Measurements from ENCODE around the gene TMEM235. TPM values are rescaled to one million over a fixed set of nuclear protein-coding genes. Genes with fewer than 3 reads are reported as not detected.

The TMEM235 gene
- not detected for total RNA-seq
- long read RNA-seq, result 0 reads

DNA sequence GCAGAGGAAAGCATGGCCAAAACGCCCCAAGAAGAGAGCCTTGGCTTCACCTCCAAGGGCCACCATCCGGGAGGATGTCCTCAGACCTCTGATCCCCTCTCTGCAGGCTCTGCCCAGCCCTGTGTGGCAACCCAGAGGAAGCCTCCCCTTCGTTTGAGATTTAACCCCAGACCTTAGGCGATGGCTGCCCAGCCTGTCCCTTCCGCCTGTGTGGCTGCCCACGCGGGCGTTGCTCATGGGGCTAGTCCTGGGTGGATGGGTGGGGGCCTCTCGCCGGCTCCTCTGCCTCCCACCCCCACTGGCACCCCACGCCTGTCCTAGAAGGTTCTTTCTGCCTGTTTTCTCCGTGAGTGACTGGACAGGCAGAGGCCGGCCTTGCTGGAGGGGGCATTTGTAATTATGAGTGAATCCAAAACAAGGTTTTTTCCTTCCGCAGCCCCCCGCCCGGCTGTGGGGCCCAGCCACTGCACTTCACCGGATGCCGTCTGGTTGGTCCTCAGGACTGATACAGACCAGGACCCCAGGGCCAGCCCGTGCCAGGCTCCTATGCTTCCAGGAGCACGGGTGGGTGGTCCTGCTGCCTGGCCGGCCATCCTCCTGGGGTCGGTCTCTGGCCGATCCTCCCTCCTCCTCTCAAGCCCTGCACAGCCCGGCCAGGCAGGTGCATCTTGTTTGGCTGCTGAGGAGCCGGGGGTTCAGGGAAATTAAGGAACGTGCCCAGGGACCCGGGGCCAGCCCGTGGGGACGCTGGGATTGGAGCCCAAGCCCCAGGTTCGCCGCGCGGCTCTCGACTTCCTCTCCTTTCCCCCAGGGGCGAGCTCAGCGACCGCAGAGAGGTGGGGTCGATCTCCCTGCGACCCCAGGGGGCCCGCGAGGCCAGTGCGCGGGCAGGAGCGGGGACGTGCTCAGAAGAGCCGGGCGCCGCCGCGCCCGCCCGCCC lies at the start of gene TMEM235:
Gene TMEM235, plus strand, starts transcription at position 636 of the 940 bp plus-strand sequence. CDS start 393 bp downstream, outside the sequence.
- ATAC-seq, result no peak
- DNase-seq, result no peak
- intact Hi-C loops (cut with DNase I, micrococcal nuclease), result no loop called here

DNA sequence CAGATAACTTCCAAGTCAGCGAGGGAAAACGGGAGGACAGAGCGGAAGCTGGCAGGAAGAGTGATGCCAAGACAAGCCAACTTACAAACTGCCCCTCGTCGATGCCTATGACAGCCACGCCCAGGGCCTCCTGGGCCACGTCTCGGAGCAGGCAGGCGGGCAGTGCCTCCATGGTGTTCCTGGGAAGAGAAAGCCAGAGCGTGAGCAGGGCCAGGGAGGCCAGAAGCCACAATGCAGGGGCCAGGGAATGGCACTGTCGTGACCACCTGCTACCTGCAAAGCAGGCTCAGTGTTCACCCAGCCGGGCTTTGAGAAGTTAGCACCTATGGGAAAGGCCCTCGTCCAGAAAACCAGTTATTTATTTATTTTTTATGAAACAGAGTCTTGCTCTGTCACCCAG lies 48.9 kb upstream of the TMEM235 start:
- ATAC-seq (no peak), DNase-seq (no peak)
- intact Hi-C loops (cut with DNase I, micrococcal nuclease), result no loop called here

DNA sequence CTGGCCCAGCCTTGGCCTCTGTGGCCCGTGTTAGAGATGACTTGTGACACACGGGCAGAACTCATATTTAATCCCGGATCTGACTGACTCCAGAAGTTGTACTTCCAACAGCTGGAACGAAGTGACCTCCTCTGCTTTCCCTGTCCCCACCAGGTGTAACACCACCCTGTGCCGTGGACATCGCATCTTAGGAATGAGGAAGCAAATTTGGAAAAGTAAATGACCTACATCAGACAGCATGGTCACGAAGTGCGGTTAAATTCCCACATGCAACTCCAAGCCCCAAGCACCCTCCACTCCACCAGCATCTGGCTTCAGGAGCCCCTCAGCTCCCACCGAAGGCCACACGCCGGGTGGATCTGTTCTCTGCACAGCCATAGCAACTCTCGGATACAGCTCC lies 47.5 kb upstream of the TMEM235 start:
- ATAC-seq (no peak), DNase-seq (no peak)
- intact Hi-C loops (cut with DNase I, micrococcal nuclease), result no loop called here

DNA sequence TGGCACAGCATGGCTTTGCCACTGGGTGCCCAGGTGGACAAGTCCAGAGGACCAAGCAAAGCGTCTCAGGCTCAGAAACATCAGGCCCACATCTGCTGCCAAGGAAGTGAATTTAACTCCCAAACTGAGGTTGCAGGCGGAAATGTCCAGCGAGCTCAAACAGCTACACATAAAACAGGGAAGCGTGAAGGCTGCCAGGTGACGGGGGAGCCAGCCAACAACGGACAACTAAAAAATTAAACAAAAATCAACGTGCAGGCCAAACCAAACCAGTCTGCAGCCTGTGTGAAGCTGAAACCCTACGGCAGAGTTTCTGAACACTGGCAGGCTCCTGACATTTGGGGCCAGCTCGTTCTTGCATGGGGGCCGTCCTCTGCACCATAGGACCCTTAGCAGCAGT lies 47.1 kb upstream of the TMEM235 start:
- intact Hi-C loops (cut with DNase I, micrococcal nuclease), result no loop called here
- ATAC-seq, result no peak
- no peak for DNase-seq

DNA sequence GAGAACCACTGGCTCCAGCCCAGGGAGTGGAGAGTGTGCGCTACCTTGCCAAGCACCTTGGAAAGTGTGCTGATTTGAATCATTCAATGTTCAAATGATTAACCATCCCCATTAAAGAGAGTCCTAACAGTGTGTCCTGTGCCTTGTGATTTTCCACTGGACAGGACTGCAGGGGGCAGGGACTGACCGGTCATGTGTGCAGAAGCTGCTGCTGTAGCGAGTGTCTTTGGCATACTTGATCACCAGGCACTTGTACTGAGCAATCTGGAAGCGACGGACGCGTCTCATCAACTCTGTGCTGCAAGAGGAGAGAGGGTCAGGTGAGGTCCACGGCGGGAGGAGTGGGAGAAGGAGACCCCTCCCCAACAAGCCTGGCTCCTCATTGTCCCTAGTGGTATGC lies 46.6 kb upstream of the TMEM235 start:
- ATAC-seq (no peak), DNase-seq (no peak)
- intact Hi-C loops (cut with DNase I, micrococcal nuclease), result no loop called here

DNA sequence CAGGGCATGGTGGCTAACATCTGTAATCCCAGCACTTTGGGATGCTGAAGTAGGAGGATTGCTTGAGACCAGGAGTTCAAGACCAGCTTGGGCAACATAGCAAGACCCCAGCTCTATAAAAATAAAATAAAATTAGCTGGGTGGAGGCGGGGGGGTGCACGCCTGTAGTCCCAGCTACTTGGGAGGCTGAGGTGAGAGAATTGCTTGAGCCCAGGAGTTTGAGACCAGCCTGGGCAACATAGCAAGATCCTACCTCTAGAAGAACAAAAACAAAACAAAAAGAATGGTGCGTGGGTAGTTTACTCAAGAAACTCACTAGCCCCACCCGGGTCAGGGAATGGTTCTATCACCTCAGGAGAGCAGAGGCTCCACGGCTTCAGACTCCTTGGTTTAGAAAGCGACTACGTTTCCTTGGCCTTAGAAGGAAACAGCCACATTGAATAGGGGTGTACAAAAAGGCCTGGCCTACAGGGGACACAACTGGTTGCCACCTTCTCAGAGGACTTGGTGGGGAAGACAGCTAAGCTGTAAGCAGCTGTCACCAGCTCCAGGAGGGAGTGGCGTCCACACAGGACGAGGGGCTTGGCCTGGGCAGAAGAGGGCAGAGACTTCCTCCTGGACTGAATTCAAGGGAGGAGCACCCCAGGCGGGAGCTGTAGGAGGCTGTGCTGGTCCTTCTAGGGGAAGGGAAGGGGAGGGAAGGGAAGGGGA lies 45.3 kb upstream of the TMEM235 start:
- intact Hi-C loops (cut with DNase I, micrococcal nuclease), result no loop called here
- peak; percentile 69 for ATAC-seq
- peak; percentile 73 to 87 for DNase-seq

DNA sequence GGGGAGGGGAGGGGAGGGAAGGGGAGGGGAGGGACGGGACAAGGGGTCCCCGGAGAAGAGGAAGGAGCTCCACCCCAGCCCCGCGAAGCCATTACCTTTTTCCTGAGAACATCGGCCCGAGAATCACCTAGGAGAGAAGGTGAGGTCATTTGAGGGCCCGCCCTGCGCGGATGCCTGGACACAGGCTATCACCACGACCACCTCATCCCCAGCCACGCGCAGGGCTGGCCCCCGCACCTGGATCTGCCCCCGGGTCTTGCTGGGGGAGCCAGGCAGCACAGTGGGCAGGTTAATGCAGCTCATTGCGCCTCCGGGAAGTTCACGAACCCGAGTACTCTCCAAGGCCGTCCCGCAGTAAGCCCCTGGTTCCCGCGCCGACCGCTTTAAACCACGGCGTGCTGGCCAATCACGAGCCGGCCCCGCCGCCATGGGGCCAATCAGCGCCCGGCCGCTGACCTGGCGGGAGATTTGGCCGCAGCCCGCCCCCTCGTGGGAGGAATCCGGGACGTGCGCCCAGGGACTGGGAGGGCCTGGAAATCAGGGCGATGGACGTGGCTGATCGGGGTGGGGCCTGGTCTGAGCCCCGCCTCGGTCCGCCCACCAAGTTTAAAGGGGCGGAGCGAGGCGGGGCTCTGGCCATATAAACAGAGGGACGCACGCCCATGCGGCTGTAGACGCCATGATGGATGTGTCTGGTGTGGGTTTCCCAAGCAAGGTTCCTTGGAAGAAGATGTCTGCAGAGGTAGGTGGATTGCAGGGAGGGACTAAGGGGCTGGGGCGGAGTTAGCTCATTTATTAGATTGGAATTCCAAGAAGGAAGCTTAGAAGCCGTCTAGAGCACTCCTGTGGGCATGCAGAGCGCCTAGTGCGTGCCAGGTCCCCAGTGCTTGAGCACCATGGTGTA lies 44.5 kb upstream of the TMEM235 start, which contains the start of the genes AFMID and TK1:
Gene AFMID, plus strand, starts transcription at position 671 of the 904 bp plus-strand sequence. Its CDS starts 9 bp downstream, at position 680.
Gene TK1, minus strand, starts transcription at position 361 of the 904 bp plus-strand sequence. Its CDS starts 58 bp downstream, at position 303.
- intact Hi-C loops (cut with DNase I, micrococcal nuclease), result no loop called here
- peak; percentile 96 for DNase-seq
- peak; percentile 86 for ATAC-seq

DNA sequence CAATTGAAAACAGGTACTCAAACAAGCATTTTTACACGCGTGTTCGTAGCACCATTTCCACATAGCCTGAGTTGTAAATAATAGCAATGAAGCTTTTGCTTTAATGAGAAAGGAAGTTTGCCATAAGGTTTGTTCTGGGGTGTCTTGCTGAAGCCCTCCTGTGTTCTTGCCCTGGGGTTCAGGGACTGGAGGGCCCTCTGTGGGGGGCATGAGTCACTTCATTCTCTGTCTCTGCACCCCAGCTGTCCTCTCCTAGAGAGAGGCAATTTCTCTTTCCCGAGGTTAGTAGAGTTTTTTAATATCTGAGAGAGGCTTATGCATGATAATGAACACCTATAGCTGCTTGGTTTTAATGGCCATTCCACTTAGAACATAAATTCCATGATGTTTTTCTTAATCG lies 34.7 kb upstream of the TMEM235 start:
- intact Hi-C loops (cut with DNase I, micrococcal nuclease), result no loop called here
- no peak for DNase-seq

DNA sequence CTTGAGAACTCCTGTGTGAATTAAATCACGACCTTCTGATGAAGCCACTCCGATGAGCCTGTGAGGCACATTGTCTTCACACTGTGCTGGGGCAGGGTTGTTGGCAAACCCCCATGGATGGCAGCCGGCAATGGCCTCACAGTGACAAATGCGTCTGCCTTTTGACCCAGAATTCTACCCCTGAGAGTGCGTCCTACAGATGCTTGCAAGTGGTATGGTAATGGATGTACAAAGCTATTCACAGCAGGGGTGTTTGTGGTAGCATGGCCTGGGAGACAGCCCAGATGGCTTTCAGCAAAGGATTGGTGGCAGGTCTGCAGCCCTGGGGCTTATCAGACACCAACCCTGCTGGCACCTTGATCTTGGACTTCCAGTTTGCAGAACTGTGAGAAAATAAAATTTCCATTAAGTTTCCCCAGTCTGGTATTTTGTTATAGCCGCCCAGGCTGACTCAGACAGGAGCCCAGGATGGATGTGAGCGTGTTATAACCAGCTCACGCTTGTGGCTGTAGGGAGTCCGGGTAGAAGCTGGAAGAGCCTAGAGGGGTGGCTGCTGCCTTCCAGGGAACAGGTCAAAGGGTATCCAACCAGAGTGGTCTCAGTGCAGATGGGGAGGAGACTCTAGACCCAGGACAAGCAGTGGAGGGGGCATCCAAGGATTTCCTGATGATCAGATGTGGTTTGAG lies 34.1 kb upstream of the TMEM235 start:
- intact Hi-C loops (cut with DNase I, micrococcal nuclease), result no loop called here
- DNase-seq (no peak), ATAC-seq (no peak)

More for the DNA sequence above, 34.7 kb upstream of the TMEM235 start:
- no peak for ATAC-seq

DNA sequence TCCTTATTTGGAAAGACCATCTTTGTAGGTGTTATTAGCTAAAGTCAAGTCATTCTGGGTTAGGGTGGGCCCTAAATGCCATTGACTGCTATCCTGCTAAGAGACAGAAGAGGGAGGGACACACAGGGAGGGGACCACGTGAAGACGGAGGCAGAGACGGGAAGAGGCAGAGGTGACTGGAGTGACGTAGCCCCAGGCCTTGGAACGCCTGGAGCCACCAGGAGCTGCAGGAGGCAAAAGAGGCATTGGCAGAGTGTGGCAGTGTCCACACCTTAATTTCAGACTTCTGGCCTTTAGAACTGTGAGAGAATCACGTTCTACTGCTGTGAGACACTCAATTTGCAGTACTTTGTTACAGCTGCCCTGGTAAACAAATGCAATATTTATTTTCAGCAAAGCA lies 31.0 kb upstream of the TMEM235 start:
- DNase-seq (no peak), ATAC-seq (no peak)
- intact Hi-C loops (cut with DNase I, micrococcal nuclease), result no loop called here

DNA sequence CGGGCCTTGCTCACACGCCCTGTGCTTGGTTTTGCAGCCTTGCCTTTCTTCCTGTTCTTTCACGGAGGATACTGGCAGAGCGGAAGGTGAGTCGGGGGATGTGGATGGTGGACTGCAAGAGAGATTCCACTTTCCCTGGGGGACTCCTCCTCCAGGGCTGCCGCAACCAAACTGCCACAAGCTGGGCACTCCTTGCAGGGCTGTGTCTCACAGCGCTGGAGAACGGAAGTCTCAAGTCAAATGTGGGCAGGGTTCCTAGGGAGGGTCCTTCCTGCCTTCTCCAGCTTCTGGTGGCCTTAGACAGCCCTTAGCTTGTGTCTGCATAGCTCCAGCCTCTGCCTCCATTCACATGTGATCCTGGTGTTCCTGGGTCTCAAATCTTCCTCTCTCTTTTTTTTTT lies 28.8 kb upstream of the TMEM235 start:
- ATAC-seq (no peak), DNase-seq (no peak)
- intact Hi-C loops (cut with DNase I, micrococcal nuclease), result no loop called here

DNA sequence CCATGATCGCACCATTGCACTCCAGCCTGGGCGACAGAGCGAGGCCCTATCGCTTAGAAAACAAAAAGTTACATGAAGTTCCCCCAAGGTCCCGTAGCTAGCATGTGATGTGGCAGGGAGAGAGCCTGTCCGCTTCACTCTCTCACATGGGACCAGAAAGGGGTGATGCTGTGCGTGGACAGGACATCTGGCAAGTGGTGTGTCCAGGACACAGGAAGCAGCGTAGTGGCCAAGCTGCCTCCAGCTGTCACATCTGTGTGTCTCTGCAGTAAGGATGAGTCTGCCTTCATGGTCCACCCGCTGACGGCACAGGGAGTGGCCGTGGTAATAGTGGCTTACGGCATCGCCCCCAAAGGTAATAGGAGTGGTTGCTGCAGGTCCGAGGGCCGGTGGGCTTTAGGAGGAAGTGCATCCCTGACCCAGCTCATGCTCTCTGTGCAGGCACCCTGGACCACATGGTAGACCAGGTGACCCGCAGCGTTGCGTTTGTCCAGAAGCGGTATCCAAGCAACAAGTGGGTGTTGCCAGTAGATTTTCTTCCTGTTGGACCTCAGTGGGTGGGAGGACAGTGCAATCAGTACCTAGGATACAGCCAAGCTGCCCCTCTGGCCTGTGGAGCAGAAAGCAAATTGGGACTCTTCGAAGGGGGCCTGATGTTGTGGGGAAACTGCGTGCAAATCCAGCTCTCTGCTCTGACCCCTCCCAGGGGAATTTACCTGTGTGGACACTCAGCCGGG lies 26.9 kb upstream of the TMEM235 start:
- ATAC-seq, result peak; percentile 23
- DNase-seq, result no peak
- intact Hi-C loops (cut with DNase I, micrococcal nuclease), result no loop called here

DNA sequence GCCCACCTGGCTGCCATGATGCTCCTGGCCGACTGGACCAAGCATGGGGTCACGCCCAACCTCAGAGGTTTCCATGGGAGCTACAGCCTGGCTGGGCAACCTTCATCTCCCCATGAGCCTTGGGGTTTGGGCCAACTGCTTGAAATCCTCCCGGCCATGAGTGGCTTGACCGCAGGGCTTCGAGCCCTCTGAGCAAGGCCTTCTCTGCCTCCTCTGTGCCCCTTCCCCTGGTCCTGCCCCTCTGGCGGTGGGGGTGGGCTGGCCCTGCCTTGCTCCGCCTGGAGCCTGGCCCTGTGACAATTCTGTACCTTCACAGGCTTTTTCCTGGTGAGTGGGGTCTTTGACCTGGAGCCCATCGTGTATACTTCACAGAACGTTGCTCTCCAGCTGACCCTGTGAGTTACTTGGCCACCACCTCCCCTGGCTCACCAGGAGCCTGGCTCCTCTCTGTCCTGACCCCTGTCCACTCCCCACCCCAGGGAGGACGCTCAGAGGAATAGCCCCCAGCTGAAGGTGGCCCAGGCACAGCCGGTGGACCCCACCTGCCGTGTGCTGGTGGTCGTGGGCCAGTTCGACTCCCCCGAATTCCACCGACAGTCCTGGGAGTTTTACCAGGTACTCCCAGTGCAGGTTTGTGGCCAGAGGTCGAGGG lies 26.2 kb upstream of the TMEM235 start:
- DNase-seq, result no peak
- no peak for ATAC-seq
- intact Hi-C loops (cut with DNase I, micrococcal nuclease), result no loop called here

DNA sequence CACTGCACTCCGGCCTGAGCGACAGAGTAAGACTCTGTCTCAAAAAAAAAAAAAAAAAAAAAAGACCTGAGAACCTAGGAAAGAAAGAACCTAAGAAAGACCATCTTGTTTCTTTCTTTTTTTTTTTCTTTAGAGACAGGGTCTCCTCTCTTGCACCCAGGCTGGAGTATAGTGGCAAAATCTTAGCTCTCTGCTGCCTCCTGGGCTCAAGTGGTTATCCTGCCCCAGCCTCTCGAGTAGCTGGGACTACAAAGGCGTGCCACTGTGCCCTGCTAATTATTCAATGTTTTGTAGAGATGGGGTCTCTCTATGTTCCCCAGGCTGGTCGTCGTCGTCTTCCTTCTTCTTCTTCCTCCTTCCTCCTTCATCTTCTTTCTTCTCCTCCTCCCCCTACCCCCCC lies 25.1 kb upstream of the TMEM235 start:
- ATAC-seq (no peak), DNase-seq (no peak)

DNA sequence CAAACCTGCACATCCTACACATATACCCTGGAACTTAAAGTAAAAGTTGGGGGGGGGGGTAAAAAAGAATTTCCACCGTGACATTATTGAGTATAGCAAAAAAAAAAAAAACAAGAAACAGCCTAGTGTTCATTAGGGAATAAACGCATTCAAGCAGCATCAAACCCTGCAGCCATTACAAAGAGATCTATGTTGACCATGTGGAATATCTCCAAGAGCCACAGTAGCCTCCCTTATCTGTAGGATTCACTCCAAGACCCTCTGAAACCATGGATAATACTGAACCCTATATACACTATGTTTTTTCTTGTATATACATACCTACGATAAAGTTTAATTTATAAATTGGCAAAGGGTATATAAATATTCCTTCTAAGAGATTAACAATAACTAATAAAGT lies 22.9 kb upstream of the TMEM235 start:
- intact Hi-C loops (cut with DNase I, micrococcal nuclease), result no loop called here
- ATAC-seq, result no peak
- DNase-seq, result no peak

More for the DNA sequence above, 25.1 kb upstream of the TMEM235 start:
- intact Hi-C loops (cut with DNase I, micrococcal nuclease), result no loop called here

DNA sequence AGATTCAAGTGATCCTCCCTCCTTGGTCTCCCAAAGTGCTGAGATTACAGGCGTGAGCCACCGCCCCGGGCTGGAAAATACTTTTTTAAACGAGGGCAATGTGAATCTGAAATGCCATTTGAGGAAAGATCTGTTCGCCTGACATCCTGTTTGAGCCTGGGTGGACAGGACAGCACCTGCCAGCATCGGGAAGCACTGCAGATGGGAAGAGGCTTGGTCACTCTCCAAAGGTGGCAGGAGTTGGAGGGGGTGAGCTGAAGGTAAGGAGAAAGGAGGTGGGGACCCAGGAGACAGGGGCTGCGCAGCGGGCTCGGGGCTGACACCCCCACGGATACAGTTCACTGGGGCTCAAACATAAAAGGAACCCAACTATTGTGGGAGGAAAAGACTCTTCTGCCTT lies 21.3 kb upstream of the TMEM235 start:
- DNase-seq, result no peak
- intact Hi-C loops (cut with DNase I, micrococcal nuclease), result no loop called here
- ATAC-seq, result no peak

DNA sequence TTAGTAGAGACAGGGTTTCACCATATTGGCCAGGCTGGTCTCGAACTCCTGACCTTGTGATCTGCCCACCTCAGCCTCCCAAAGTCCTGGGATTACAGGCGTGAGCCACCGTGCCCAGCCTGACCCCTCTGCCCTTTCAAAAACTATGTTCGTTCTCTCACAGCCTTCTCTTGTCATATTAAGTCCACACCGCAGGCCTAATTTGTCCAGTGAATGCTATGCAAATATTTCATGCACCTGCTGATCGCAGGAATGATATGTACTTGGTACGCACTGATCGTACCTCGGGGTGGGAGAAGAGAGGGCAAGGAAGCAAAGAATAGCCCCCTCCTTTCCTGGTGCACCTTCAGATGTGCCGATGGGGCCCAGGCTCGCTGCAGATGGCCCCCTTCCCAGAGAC lies 20.4 kb upstream of the TMEM235 start:
- DNase-seq (no peak), ATAC-seq (no peak)
- intact Hi-C loops (cut with DNase I, micrococcal nuclease), result no loop called here
